ENCODE measurements around the gene TMEM8B. TPM values are rescaled to one million over a fixed set of nuclear protein-coding genes. Genes with fewer than 3 reads are reported as not detected.
A peak's percentile ranks its signal among the peaks of the same experiment; 100 is the strongest.

TMEM8B gene
- total RNA-seq, 1 experiment from 2014 or later: 0.55 TPM

- in situ Hi-C loops (cut with HindIII; ENCODE audit: low pct_unique_long_range_greater_than_20kb, low sequenced_read_pairs): no loop called here
- DNase-seq (ENCODE audit: low read depth, low spot score): no peak
Observed at GRCh38 chr9:35854091-35854762, 25.2 kb downstream of the TMEM8B start.

- DNase-seq (ENCODE audit: low read depth, low spot score): no peak
- in situ Hi-C loops (cut with HindIII; ENCODE audit: low pct_unique_long_range_greater_than_20kb, low sequenced_read_pairs): no loop called here
Observed at GRCh38 chr9:35856206-35856605, 27.2 kb downstream of the TMEM8B start.

GRCh38 chr9:35856882-35857281, 27.9 kb downstream of the TMEM8B start:
- in situ Hi-C loops (cut with HindIII; ENCODE audit: low pct_unique_long_range_greater_than_20kb, low sequenced_read_pairs): no loop called here
- DNase-seq (ENCODE audit: low read depth, low spot score): no peak

- in situ Hi-C loops (cut with HindIII; ENCODE audit: low pct_unique_long_range_greater_than_20kb, low sequenced_read_pairs): no loop called here
- DNase-seq (ENCODE audit: low read depth, low spot score): no peak
Observed at GRCh38 chr9:35858458-35858857, 29.4 kb downstream of the TMEM8B start.

GRCh38 chr9:35859310-35859989, 30.4 kb downstream of the TMEM8B start:
- in situ Hi-C loops (cut with HindIII; ENCODE audit: low pct_unique_long_range_greater_than_20kb, low sequenced_read_pairs): no loop called here
- peak; percentile 21 for DNase-seq (ENCODE audit: low read depth, low spot score)

GRCh38 chr9:35859990-35860339, 30.9 kb downstream of the TMEM8B start:
- in situ Hi-C loops (cut with HindIII; ENCODE audit: low pct_unique_long_range_greater_than_20kb, low sequenced_read_pairs): no loop called here
- no peak for DNase-seq (ENCODE audit: low read depth, low spot score)

GRCh38 chr9:35861161-35861897, 32.3 kb downstream of the TMEM8B start:
- in situ Hi-C loops (cut with HindIII; ENCODE audit: low pct_unique_long_range_greater_than_20kb, low sequenced_read_pairs): no loop called here
- no peak for DNase-seq (ENCODE audit: low read depth, low spot score)

GRCh38 chr9:35862328-35862727, 33.3 kb downstream of the TMEM8B start:
- in situ Hi-C loops (cut with HindIII; ENCODE audit: low pct_unique_long_range_greater_than_20kb, low sequenced_read_pairs): no loop called here

GRCh38 chr9:35863583-35863982, 34.6 kb downstream of the TMEM8B start:
- no peak for DNase-seq (ENCODE audit: low read depth, low spot score)
- in situ Hi-C loops (cut with HindIII; ENCODE audit: low pct_unique_long_range_greater_than_20kb, low sequenced_read_pairs): no loop called here

More at GRCh38 chr9:35862328-35862727, 33.3 kb downstream of the TMEM8B start:
- no peak for DNase-seq (ENCODE audit: low read depth, low spot score)

GRCh38 chr9:35864695-35865255, 35.7 kb downstream of the TMEM8B start:
- in situ Hi-C loops (cut with HindIII; ENCODE audit: low pct_unique_long_range_greater_than_20kb, low sequenced_read_pairs): no loop called here
- no peak for DNase-seq (ENCODE audit: low read depth, low spot score)

GRCh38 chr9:35867538-35867937, 38.5 kb downstream of the TMEM8B start:
- in situ Hi-C loops (cut with HindIII; ENCODE audit: low pct_unique_long_range_greater_than_20kb, low sequenced_read_pairs): no loop called here
- no peak for DNase-seq (ENCODE audit: low read depth, low spot score)

- in situ Hi-C loops (cut with HindIII; ENCODE audit: low pct_unique_long_range_greater_than_20kb, low sequenced_read_pairs): no loop called here
Observed at GRCh38 chr9:35868933-35869332, 39.9 kb downstream of the TMEM8B start.

GRCh38 chr9:35869621-35870216, 40.7 kb downstream of the TMEM8B start:
- in situ Hi-C loops (cut with HindIII; ENCODE audit: low pct_unique_long_range_greater_than_20kb, low sequenced_read_pairs): no loop called here
- no peak for DNase-seq (ENCODE audit: low read depth, low spot score)

More at GRCh38 chr9:35868933-35869332, 39.9 kb downstream of the TMEM8B start:
- no peak for DNase-seq (ENCODE audit: low read depth, low spot score)

GRCh38 chr9:35870351-35870923, 41.4 kb downstream of the TMEM8B start, which contains the start of gene OR13J1:
TSS of gene OR13J1 (minus strand) at chr9:35870401. CDS start at chr9:35870401, 0 bp downstream.
- no peak for DNase-seq (ENCODE audit: low read depth, low spot score)
- in situ Hi-C loops (cut with HindIII; ENCODE audit: low pct_unique_long_range_greater_than_20kb, low sequenced_read_pairs): no loop called here

- DNase-seq (ENCODE audit: low read depth, low spot score): no peak
- in situ Hi-C loops (cut with HindIII; ENCODE audit: low pct_unique_long_range_greater_than_20kb, low sequenced_read_pairs): no loop called here
Observed at GRCh38 chr9:35871545-35871944, 42.5 kb downstream of the TMEM8B start.

GRCh38 chr9:35872505-35872904, 43.5 kb downstream of the TMEM8B start:
- no peak for DNase-seq (ENCODE audit: low read depth, low spot score)
- in situ Hi-C loops (cut with HindIII; ENCODE audit: low pct_unique_long_range_greater_than_20kb, low sequenced_read_pairs): no loop called here

- peak; percentile 78 for DNase-seq (ENCODE audit: low read depth, low spot score)
- in situ Hi-C loops (cut with HindIII; ENCODE audit: low pct_unique_long_range_greater_than_20kb, low sequenced_read_pairs): no loop called here
Observed at GRCh38 chr9:35882263-35882848, 53.3 kb downstream of the TMEM8B start.

Data from SK-MEL-5 (cell line).